Neural crest cell (in vitro differentiated cells): Measurements from ENCODE around the gene NUP214. TPM values are rescaled to one million over a fixed set of nuclear protein-coding genes. Genes with fewer than 3 reads are reported as not detected.
A peak's percentile ranks its signal among the peaks of the same experiment; 100 is the strongest.
"Not testable (repeated sequence)": the region's sequence is repeated elsewhere in the genome, so short reads cannot be mapped to it uniquely, and the experiment has no call there.

Experiments used
- DNase-seq: peaks from one replicate; pipeline ENCODE4 v3.0.0; 2021; ENCODE audit warnings: low read depth, mixed read lengths, low spot score
- H3K27ac Mint-ChIP-seq: one replicate; pipeline ENCODE4 v1.8.0; 2021; ENCODE audit warnings: mild to moderate bottlenecking, mixed read lengths; ENCODE audit not compliant: unreplicated experiment
- H3K27me3 Mint-ChIP-seq: 2 replicates; pipeline ENCODE4 v1.8.0; 2021; ENCODE audit warnings: low read depth, mild to moderate bottlenecking, mixed read lengths
- H3K36me3 Mint-ChIP-seq: 2 replicates; pipeline ENCODE4 v1.8.0; 2021; ENCODE audit warnings: low read depth, mild to moderate bottlenecking, mixed read lengths
- H3K4me1 Mint-ChIP-seq: 2 replicates; pipeline ENCODE4 v1.8.0; 2021; ENCODE audit warnings: mixed read lengths
- H3K4me3 Mint-ChIP-seq: one replicate; pipeline ENCODE4 v1.8.0; 2021; ENCODE audit warnings: mild to moderate bottlenecking, mixed read lengths
- H3K9me3 Mint-ChIP-seq: 2 replicates; pipeline ENCODE4 v1.8.0; 2021; ENCODE audit warnings: mixed read lengths
- total RNA-seq: library from RNA; stranded (reverse); gene quantifications from 2 replicates; pipeline ENCODE4 v1.2.1, GENCODE V29; 2021
- TF ChIP-seq, protein P1 (sequence below): fragments of 200-600 bp; sonication (generic); conservative IDR thresholded peaks from 2 replicates; pipeline ENCODE4 v1.5.0; 2021; ENCODE audit warnings: antibody characterized with exemption, mild to moderate bottlenecking

Gene NUP214
- total RNA-seq, 1 donor from 2014 or later: 77.9 TPM

- no peaks in the 10 kb centered on the region for H3K27me3 Mint-ChIP-seq
These were observed 135.5 kb downstream of the NUP214 start for GRCh38 chr9:131260751-131261452.

DNA sequence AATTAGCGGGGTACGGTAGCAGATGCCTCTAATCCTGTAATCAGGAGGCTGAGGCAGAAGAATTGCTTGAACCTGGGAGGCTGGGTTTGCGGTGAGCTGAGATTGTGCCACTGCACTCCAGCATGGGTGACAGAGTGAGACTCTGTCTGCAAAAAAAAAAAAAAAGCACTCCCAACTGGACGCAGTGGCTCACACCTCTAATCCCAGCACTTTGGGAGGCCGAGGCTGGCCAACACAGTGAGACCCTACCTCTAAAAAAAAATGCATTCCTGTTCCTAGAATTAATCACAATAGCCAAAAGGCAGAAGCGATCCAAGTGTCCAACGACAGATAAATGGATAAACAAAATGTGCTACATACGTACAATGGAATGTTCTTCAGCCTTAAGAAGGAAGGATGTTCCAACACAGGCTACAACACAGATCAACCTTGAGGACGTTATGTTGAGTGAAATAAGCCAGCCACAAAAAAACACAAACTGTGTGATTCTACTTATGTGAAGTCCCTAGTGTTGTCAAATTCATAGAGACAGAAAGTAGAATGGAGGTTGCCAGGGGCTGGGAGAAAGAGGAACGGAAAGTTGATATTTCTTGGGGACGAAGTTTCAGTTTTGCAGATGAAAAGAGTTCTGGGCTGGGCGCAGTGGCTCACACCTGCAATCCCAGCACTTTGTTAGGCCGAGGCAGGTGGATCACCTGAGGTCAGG, 137.1 kb downstream of the NUP214 start:
- H3K27ac Mint-ChIP-seq: no peak overlapping the region
- no peak for DNase-seq
- no peak overlapping the region for H3K4me3 Mint-ChIP-seq
- H3K27me3 Mint-ChIP-seq: no peaks in the 10 kb centered on the region
- H3K36me3 Mint-ChIP-seq: no peaks in the 10 kb centered on the region
- peaks cover 4% of the 10 kb centered on the region for H3K4me1 Mint-ChIP-seq
- TF ChIP-seq, protein P1, sequence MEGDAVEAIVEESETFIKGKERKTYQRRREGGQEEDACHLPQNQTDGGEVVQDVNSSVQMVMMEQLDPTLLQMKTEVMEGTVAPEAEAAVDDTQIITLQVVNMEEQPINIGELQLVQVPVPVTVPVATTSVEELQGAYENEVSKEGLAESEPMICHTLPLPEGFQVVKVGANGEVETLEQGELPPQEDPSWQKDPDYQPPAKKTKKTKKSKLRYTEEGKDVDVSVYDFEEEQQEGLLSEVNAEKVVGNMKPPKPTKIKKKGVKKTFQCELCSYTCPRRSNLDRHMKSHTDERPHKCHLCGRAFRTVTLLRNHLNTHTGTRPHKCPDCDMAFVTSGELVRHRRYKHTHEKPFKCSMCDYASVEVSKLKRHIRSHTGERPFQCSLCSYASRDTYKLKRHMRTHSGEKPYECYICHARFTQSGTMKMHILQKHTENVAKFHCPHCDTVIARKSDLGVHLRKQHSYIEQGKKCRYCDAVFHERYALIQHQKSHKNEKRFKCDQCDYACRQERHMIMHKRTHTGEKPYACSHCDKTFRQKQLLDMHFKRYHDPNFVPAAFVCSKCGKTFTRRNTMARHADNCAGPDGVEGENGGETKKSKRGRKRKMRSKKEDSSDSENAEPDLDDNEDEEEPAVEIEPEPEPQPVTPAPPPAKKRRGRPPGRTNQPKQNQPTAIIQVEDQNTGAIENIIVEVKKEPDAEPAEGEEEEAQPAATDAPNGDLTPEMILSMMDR: no peak
- H3K9me3 Mint-ChIP-seq: no peaks in the 10 kb centered on the region

More at GRCh38 chr9:131260751-131261452, 135.5 kb downstream of the NUP214 start:
- Mint-ChIP-seq H3K36me3 (no peaks in the 10 kb centered on the region), H3K4me3 (no peak overlapping the region), H3K27ac (peak overlapping the region; percentile 67), H3K4me1 (peaks cover 8% of the 10 kb centered on the region), H3K9me3 (no peaks in the 10 kb centered on the region)
- DNase-seq: no peak
- TF ChIP-seq, protein P1: no peak

DNA sequence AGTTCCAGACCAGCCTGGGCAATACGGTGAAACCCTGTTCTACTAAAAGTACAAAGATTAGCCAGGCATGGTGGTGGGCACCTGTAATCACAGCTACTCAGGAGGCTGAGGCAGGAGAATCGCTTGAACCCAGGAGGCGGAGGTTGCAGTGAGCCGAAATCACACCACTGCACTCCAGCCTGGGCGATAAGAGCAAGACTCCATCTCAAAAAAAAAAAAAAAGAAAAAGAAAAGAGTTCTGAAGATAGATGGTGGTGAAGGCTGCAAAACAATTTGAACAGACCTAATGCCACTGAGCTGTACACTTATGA, 137.6 kb downstream of the NUP214 start:
- H3K4me1 Mint-ChIP-seq, H3K9me3 Mint-ChIP-seq, H3K27ac Mint-ChIP-seq, H3K27me3 Mint-ChIP-seq, H3K36me3 Mint-ChIP-seq, DNase-seq, H3K4me3 Mint-ChIP-seq: not testable (repeated sequence)

DNA sequence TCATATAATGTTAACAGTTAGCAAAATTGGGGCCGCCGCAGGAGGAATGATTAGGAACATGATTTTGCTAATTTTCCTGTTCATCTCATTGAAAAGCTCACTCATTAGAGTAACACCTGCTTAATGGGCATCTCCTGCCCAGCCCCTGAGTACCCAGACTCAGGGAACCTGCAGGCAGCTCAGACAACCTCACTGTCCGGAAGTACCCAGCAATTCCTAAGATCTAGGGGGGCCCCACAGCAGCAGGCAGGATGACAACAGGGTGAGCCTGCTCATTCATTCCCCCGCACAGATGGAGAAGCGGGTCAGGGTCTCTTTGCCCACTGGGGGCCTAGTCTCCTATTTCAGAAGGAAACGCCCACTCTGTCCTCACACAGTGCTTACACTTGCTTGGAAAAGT, 138.3 kb downstream of the NUP214 start:
- H3K27me3 Mint-ChIP-seq: no peaks in the 10 kb centered on the region
- H3K36me3 Mint-ChIP-seq: no peaks in the 10 kb centered on the region
- H3K4me3 Mint-ChIP-seq: no peak overlapping the region
- H3K9me3 Mint-ChIP-seq: no peaks in the 10 kb centered on the region
- no peak for DNase-seq
- TF ChIP-seq, protein P1: no peak
- no peak overlapping the region for H3K27ac Mint-ChIP-seq
- peaks cover 4% of the 10 kb centered on the region for H3K4me1 Mint-ChIP-seq

GRCh38 chr9:131264231-131264630, 138.8 kb downstream of the NUP214 start:
- no peaks in the 10 kb centered on the region for H3K36me3 Mint-ChIP-seq
- no peak overlapping the region for H3K27ac Mint-ChIP-seq
- no peak for DNase-seq
- H3K9me3 Mint-ChIP-seq: no peaks in the 10 kb centered on the region
- TF ChIP-seq, protein P1: no peak
- no peak overlapping the region for H3K4me3 Mint-ChIP-seq
- no peaks in the 10 kb centered on the region for H3K27me3 Mint-ChIP-seq
- peaks cover 4% of the 10 kb centered on the region for H3K4me1 Mint-ChIP-seq
